Measurements from ENCODE around the gene TREX2. TPM values are rescaled to one million over a fixed set of nuclear protein-coding genes. Genes with fewer than 3 reads are reported as not detected.

Gene TREX2
- total and polyA plus RNA-seq, 10 of the 15 experiments (the other 5 are each of a cell fraction or from before 2014, with no cell fraction given) = 0.09 to 0.97 (median 0.60) TPM; not detected in 3

GRCh38 chrX:153446636-153446936 lies 730 bp upstream of the TREX2 start:
- no peak overlapping the region for H3K9ac ChIP-seq (ENCODE audit: control insufficient read depth, insufficient read depth, low read length)
- DNase-seq (ENCODE audit: low read depth, low spot score) (no peak), ATAC-seq (no peak), FAIRE-seq (no peak)
- H3K36me3 ChIP-seq (ENCODE audit: control insufficient read depth in 2 of 2, insufficient read depth in 2 of 2, low read length in 1 of 2) = no peaks in the 10 kb centered on the region
- TF ChIP-seq MYB (IDR thresholded peaks at IDR 0.05; ENCODE audit: borderline replicate concordance, low read depth, low read length) = no peak
- no peak for TF ChIP-seq SREBF1 (IDR thresholded peaks at IDR 0.05; ENCODE audit: low read length)
- TF ChIP-seq BHLHE40 (IDR thresholded peaks at IDR 0.05; ENCODE audit: borderline replicate concordance in 1 of 2, low read depth in 2 of 2, low read length in 1 of 2) = no peak
- TF ChIP-seq, protein P1, sequence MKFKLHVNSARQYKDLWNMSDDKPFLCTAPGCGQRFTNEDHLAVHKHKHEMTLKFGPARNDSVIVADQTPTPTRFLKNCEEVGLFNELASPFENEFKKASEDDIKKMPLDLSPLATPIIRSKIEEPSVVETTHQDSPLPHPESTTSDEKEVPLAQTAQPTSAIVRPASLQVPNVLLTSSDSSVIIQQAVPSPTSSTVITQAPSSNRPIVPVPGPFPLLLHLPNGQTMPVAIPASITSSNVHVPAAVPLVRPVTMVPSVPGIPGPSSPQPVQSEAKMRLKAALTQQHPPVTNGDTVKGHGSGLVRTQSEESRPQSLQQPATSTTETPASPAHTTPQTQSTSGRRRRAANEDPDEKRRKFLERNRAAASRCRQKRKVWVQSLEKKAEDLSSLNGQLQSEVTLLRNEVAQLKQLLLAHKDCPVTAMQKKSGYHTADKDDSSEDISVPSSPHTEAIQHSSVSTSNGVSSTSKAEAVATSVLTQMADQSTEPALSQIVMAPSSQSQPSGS (IDR thresholded peaks at IDR 0.05; ENCODE audit: low read length) = no peak
- no peak for TF ChIP-seq HDGF (IDR thresholded peaks at IDR 0.05)
- no peak for TF ChIP-seq KLF5 (IDR thresholded peaks at IDR 0.05; ENCODE audit: partially characterized antibody)
- TF ChIP-seq MXI1 (IDR thresholded peaks at IDR 0.05; ENCODE audit: low read depth, low read length) = no peak
- TF ChIP-seq PML (IDR thresholded peaks at IDR 0.05; ENCODE audit: low read length) = no peak
- TF ChIP-seq, protein P2, sequence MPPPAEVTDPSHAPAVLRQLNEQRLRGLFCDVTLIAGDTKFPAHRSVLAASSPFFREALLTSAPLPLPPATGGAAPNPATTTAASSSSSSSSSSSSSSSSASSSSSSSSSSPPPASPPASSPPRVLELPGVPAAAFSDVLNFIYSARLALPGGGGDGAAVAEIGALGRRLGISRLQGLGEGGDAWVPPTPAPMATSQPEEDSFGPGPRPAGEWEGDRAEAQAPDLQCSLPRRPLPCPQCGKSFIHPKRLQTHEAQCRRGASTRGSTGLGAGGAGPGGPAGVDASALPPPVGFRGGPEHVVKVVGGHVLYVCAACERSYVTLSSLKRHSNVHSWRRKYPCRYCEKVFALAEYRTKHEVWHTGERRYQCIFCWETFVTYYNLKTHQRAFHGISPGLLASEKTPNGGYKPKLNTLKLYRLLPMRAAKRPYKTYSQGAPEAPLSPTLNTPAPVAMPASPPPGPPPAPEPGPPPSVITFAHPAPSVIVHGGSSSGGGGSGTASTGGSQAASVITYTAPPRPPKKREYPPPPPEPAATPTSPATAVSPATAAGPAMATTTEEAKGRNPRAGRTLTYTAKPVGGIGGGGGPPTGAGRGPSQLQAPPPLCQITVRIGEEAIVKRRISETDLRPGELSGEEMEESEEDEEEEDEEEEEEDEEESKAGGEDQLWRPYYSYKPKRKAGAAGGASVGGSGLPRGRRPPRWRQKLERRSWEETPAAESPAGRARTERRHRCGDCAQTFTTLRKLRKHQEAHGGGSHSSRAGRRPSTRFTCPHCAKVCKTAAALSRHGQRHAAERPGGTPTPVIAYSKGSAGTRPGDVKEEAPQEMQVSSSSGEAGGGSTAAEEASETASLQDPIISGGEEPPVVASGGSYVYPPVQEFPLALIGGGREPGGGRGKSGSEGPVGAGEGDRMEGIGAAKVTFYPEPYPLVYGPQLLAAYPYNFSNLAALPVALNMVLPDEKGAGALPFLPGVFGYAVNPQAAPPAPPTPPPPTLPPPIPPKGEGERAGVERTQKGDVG (CRISPR knock-in tag; IDR thresholded peaks at IDR 0.05) = no peak
- TF ChIP-seq POLR2A (IDR thresholded peaks at IDR 0.05; ENCODE audit: low read depth, low read length) = no peak
- in situ Hi-C loops (cut with MboI) = no loop called here
- SMC1A ChIA-PET (ENCODE audit: uncharacterized antibody, unreplicated experiment) = no interaction called here
- H3K79me2 ChIP-seq (ENCODE audit: control insufficient read depth, insufficient read depth, low read length) = no peaks in the 10 kb centered on the region
- H2AFZ ChIP-seq (ENCODE audit: control insufficient read depth, low read depth, low read length) = no peak overlapping the region
- no peaks in the 10 kb centered on the region for H3K4me1 ChIP-seq (ENCODE audit: control insufficient read depth, insufficient read depth, low read length)
- no peaks in the 10 kb centered on the region for H3K27me3 ChIP-seq (replicated peaks in 1 of 2; ENCODE audit: control insufficient read depth in 2 of 2, insufficient read depth in 2 of 2, low read length in 1 of 2)
- POLR2A ChIA-PET = no interaction called here
- BruUV-seq (replicated peaks) = no TSS peak
- no peaks in the 10 kb centered on the region; the same call in 2 of the 3 replicates for H3K9me3 ChIP-seq (replicated peaks; ENCODE audit: control insufficient read depth, insufficient read depth, low read length)
- no peak overlapping the region for H3K27ac ChIP-seq (ENCODE audit: control insufficient read depth, insufficient read depth)
- no peak overlapping the region for H3K4me3 ChIP-seq
- 50% methylated on average over 10 of the region's 10 CpGs for WGBS (ENCODE audit: insufficient coverage, insufficient replicate concordance, low lambda C conversion rate, missing lambda C conversion rate)
- CTCF ChIA-PET = no interaction called here
- H4K20me1 ChIP-seq (ENCODE audit: control insufficient read depth, insufficient read depth) = no peaks in the 10 kb centered on the region
- intact Hi-C loops (cut with micrococcal nuclease; ENCODE audit: unreplicated experiment) = no loop called here
- no peak overlapping the region for H3K4me2 ChIP-seq (ENCODE audit: control insufficient read depth, insufficient read depth)
- RAD21 ChIA-PET (ENCODE audit: unreplicated experiment) = no interaction called here
